HepG2 (cell line): Measurements from ENCODE around the gene KIF2C. TPM values are rescaled to one million over a fixed set of nuclear protein-coding genes. Genes with fewer than 3 reads are reported as not detected.

Source experiments
- ATF7-NPFF ChIP-seq: sonication (generic); formaldehyde crosslinking; IDR thresholded peaks from 2 replicates; pipeline ENCODE4 v1.8.1; 2023; ENCODE audit warnings: mild to moderate bottlenecking, low read depth, missing genetic modification reagents, moderate library complexity
- DR1 ChIP-seq: sonication (generic); formaldehyde crosslinking; IDR thresholded peaks from 2 replicates; pipeline ENCODE4 v1.8.0; 2021; ENCODE audit warnings: mild to moderate bottlenecking, missing genetic modification reagents, inconsistent platforms
- IRF2 ChIP-seq: IDR thresholded peaks from 2 replicates; pipeline ENCODE4 v1.6.1; 2018; ENCODE audit warnings: missing genetic modification reagents, missing compliant biosample characterization
- MED13 ChIP-seq: sonication (generic); formaldehyde crosslinking; IDR thresholded peaks from 2 replicates; pipeline ENCODE4 v1.5.0; 2020; ENCODE audit warnings: missing genetic modification reagents
- MYC ChIP-seq: sonication (generic); formaldehyde crosslinking; IDR thresholded peaks from 2 replicates; pipeline ENCODE4 v1.9.0; 2021; ENCODE audit warnings: missing genetic modification reagents, borderline replicate concordance
- RELA ChIP-seq: sonication (generic); formaldehyde crosslinking; IDR thresholded peaks from 2 replicates; pipeline ENCODE4 v1.4.0; 2020; ENCODE audit warnings: missing genetic modification reagents
- SNAI1 ChIP-seq: sonication (generic); formaldehyde crosslinking; IDR thresholded peaks from 2 replicates; pipeline ENCODE4 v1.5.0; 2020; ENCODE audit warnings: mild to moderate bottlenecking, missing genetic modification reagents, borderline replicate concordance
- YEATS4 ChIP-seq: sonication (generic); formaldehyde crosslinking; IDR thresholded peaks from 2 replicates; pipeline ENCODE4 v1.4.0; 2020; ENCODE audit warnings: missing genetic modification reagents, borderline replicate concordance
- ZC3H4 ChIP-seq: sonication (generic); formaldehyde crosslinking; IDR thresholded peaks from 2 replicates; pipeline ENCODE4 v1.4.0; 2020; ENCODE audit warnings: missing genetic modification reagents, borderline replicate concordance
- ZNF367 ChIP-seq: sonication (generic); formaldehyde crosslinking; IDR thresholded peaks from 2 replicates; pipeline ENCODE4 v1.4.0; 2020; ENCODE audit warnings: missing genetic modification reagents, borderline replicate concordance
- ZNF558 ChIP-seq: sonication (generic); formaldehyde crosslinking; IDR thresholded peaks from 2 replicates; pipeline ENCODE4 v1.9.0; 2022; ENCODE audit warnings: mild to moderate bottlenecking, missing genetic modification reagents, borderline replicate concordance
- ZSCAN20 ChIP-seq: sonication (generic); formaldehyde crosslinking; IDR thresholded peaks from 2 replicates; pipeline ENCODE4 v1.4.0; 2020; ENCODE audit warnings: missing genetic modification reagents, mild to moderate bottlenecking, borderline replicate concordance
- polyA plus RNA-seq, 8 experiments: library from polyadenylated mRNA; depleted of rRNA in 3 of 8; stranded (reverse) in 7 of 8; unstranded in 1 of 8; fragments of >200 nt; fragmentation: Illumina TruSeq in 4 of 8; extraction: Trizol in 4 of 8; gene quantifications; 2 replicates each; pipeline versions ENCODE4 v1.2.1 to v1.2.3, GENCODE V29; 2011 to 2016; ENCODE audit warnings: low read depth in 4 of 8, missing spikeins in 1 of 8, mixed read lengths in 1 of 8; ENCODE audit not compliant: insufficient read depth in 1 of 8
- total RNA-seq, 5 experiments: library from RNA; depleted of rRNA; stranded (reverse); fragments of >200 nt; fragmentation: Illumina TruSeq; extraction: Trizol; gene quantifications; 2 replicates each; pipeline ENCODE4 v1.2.3, GENCODE V29; 2016; ENCODE audit warnings: low read depth in 1 of 5
- TF ChIP-seq, protein P1 (sequence below): sonication (generic); formaldehyde crosslinking; IDR thresholded peaks from 2 replicates; pipeline ENCODE4 v1.4.0; 2020; ENCODE audit warnings: missing genetic modification reagents
- TF ChIP-seq, protein P2 (sequence below): sonication (generic); formaldehyde crosslinking; IDR thresholded peaks from 2 replicates; pipeline ENCODE4 v1.4.0; 2020; ENCODE audit warnings: mild to moderate bottlenecking, missing genetic modification reagents
- TF ChIP-seq, protein P3 (sequence below): sonication (generic); formaldehyde crosslinking; IDR thresholded peaks from 2 replicates; pipeline ENCODE4 v1.4.0; 2020; ENCODE audit warnings: mild to moderate bottlenecking, missing genetic modification reagents
- TF ChIP-seq, protein P4 (sequence below): sonication (generic); formaldehyde crosslinking; IDR thresholded peaks from 2 replicates; pipeline ENCODE4 v1.4.0; 2020; ENCODE audit warnings: mild to moderate bottlenecking, missing genetic modification reagents

Gene KIF2C
- total and polyA plus RNA-seq, 2 of the 13 experiments (the other 11 are each of a cell fraction or from before 2014, with no cell fraction given), result 29.7 to 53.7 TPM

DNA sequence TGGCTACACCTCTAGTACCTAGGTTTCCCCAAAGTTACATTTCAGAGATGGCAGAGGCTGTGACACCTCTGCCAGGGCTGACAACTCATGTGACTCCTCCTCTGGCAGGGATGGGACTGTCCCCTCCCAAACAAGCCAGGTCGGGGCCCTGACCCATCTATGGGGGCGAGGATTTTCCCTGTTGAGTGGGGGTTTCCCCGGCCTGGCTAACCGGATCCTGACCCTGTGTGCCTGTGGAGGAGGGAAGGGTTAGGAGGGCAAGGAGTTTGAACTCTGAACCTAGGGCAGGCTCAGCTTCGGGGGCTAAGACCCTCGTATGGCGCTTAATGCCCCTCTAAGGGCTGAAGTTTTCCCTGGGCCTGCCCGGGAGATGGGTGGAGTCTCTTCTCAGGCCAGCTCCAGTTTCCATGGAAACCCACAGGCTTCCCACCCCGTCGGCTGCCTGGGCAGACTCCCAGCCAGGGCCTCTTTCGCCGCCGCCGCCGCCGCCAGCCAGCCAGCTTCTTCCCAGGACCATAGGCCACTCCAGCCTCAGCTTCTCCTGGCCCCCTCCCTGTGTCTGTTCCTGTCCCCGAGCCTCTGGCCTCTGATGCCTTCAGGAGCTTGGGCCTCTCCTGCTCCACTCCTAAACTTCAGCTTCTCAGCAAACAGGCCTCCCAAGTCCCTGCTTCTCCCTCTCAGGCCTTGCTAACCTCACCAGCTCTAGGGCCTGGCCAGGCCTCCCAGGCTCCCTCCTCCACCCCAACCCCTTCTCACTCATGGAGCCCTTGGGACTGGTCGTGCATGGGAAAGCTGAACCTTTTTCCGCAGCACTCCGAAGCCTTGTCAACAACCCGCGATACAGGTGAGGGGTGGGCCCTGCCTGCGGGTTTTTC, 68.7 kb downstream of the KIF2C start, which contains the start of gene BTBD19 (continued):
- TF ChIP-seq, protein P1, sequence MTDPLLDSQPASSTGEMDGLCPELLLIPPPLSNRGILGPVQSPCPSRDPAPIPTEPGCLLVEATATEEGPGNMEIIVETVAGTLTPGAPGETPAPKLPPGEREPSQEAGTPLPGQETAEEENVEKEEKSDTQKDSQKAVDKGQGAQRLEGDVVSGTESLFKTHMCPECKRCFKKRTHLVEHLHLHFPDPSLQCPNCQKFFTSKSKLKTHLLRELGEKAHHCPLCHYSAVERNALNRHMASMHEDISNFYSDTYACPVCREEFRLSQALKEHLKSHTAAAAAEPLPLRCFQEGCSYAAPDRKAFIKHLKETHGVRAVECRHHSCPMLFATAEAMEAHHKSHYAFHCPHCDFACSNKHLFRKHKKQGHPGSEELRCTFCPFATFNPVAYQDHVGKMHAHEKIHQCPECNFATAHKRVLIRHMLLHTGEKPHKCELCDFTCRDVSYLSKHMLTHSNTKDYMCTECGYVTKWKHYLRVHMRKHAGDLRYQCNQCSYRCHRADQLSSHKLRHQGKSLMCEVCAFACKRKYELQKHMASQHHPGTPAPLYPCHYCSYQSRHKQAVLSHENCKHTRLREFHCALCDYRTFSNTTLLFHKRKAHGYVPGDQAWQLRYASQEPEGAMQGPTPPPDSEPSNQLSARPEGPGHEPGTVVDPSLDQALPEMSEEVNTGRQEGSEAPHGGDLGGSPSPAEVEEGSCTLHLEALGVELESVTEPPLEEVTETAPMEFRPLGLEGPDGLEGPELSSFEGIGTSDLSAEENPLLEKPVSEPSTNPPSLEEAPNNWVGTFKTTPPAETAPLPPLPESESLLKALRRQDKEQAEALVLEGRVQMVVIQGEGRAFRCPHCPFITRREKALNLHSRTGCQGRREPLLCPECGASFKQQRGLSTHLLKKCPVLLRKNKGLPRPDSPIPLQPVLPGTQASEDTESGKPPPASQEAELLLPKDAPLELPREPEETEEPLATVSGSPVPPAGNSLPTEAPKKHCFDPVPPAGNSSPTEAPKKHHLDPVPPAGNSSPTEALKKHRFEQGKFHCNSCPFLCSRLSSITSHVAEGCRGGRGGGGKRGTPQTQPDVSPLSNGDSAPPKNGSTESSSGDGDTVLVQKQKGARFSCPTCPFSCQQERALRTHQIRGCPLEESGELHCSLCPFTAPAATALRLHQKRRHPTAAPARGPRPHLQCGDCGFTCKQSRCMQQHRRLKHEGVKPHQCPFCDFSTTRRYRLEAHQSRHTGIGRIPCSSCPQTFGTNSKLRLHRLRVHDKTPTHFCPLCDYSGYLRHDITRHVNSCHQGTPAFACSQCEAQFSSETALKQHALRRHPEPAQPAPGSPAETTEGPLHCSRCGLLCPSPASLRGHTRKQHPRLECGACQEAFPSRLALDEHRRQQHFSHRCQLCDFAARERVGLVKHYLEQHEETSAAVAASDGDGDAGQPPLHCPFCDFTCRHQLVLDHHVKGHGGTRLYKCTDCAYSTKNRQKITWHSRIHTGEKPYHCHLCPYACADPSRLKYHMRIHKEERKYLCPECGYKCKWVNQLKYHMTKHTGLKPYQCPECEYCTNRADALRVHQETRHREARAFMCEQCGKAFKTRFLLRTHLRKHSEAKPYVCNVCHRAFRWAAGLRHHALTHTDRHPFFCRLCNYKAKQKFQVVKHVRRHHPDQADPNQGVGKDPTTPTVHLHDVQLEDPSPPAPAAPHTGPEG, result no peak
- TF ChIP-seq ZNF367 (CRISPR knock-in tag), result no peak
- no peak for TF ChIP-seq RELA (CRISPR knock-in tag)
- TF ChIP-seq IRF2 (CRISPR knock-in tag), result no peak
- TF ChIP-seq ZSCAN20 (CRISPR knock-in tag), result no peak; the same call in 1 of the 2 replicates
- TF ChIP-seq MED13 (CRISPR knock-in tag), result no peak; the same call in 1 of the 2 replicates
- peak; percentile 36; the same call in 1 of the 2 replicates for TF ChIP-seq ZC3H4 (CRISPR knock-in tag)
- TF ChIP-seq, protein P2, sequence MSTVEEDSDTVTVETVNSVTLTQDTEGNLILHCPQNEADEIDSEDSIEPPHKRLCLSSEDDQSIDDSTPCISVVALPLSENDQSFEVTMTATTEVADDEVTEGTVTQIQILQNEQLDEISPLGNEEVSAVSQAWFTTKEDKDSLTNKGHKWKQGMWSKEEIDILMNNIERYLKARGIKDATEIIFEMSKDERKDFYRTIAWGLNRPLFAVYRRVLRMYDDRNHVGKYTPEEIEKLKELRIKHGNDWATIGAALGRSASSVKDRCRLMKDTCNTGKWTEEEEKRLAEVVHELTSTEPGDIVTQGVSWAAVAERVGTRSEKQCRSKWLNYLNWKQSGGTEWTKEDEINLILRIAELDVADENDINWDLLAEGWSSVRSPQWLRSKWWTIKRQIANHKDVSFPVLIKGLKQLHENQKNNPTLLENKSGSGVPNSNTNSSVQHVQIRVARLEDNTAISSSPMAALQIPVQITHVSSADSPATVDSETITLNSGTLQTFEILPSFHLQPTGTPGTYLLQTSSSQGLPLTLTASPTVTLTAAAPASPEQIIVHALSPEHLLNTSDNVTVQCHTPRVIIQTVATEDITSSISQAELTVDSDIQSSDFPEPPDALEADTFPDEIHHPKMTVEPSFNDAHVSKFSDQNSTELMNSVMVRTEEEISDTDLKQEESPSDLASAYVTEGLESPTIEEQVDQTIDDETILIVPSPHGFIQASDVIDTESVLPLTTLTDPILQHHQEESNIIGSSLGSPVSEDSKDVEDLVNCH (CRISPR knock-in tag), result no peak
- no peak for TF ChIP-seq YEATS4
- no peak; the same call in 1 of the 2 replicates for TF ChIP-seq ATF7-NPFF (CRISPR knock-in tag)
- no peak; the same call in 1 of the 2 replicates for TF ChIP-seq DR1 (CRISPR knock-in tag)
- TF ChIP-seq, protein P3, sequence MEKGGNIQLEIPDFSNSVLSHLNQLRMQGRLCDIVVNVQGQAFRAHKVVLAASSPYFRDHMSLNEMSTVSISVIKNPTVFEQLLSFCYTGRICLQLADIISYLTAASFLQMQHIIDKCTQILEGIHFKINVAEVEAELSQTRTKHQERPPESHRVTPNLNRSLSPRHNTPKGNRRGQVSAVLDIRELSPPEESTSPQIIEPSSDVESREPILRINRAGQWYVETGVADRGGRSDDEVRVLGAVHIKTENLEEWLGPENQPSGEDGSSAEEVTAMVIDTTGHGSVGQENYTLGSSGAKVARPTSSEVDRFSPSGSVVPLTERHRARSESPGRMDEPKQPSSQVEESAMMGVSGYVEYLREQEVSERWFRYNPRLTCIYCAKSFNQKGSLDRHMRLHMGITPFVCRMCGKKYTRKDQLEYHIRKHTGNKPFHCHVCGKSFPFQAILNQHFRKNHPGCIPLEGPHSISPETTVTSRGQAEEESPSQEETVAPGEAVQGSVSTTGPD, result 0 out of 2 replicates have a peak, but pooled peaks have one; percentile 50
- no peak; the same call in 1 of the 2 replicates for TF ChIP-seq SNAI1 (CRISPR knock-in tag)
- TF ChIP-seq, protein P4, sequence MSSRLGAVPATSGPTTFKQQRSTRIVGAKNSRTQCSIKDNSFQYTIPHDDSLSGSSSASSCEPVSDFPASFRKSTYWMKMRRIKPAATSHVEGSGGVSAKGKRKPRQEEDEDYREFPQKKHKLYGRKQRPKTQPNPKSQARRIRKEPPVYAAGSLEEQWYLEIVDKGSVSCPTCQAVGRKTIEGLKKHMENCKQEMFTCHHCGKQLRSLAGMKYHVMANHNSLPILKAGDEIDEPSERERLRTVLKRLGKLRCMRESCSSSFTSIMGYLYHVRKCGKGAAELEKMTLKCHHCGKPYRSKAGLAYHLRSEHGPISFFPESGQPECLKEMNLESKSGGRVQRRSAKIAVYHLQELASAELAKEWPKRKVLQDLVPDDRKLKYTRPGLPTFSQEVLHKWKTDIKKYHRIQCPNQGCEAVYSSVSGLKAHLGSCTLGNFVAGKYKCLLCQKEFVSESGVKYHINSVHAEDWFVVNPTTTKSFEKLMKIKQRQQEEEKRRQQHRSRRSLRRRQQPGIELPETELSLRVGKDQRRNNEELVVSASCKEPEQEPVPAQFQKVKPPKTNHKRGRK (CRISPR knock-in tag), result no peak
- TF ChIP-seq MYC, result no peak
- no peak for TF ChIP-seq ZNF558 (CRISPR knock-in tag)
